ENCODE measurements around the gene LINGO3. TPM values are rescaled to one million over a fixed set of nuclear protein-coding genes. Genes with fewer than 3 reads are reported as not detected.

LINGO3 gene
- total RNA-seq, 1 donor from 2014 or later: 0.82 TPM

GRCh38 chr19:2309734-2310362 is 1.9 kb upstream of the LINGO3 start:
- FAIRE-seq (no peak), DNase-seq (ENCODE audit: low spot score in 2 of 2) (peak in 1 of 2 donors; percentile 59)

GRCh38 chr19:2307518-2308012 is 389 bp downstream of the LINGO3 start:
- DNase-seq (ENCODE audit: low spot score in 2 of 2): no peak
- FAIRE-seq: no peak

GRCh38 chr19:2306971-2307370 is 983 bp downstream of the LINGO3 start:
- no peak for FAIRE-seq
- no peak for DNase-seq (ENCODE audit: low spot score in 2 of 2)

- DNase-seq (ENCODE audit: low spot score in 2 of 2) (no peak), FAIRE-seq (no peak)
Measured at GRCh38 chr19:2306281-2306806, 1.6 kb downstream of the LINGO3 start.

GRCh38 chr19:2305452-2306280 is 2.3 kb downstream of the LINGO3 start:
- FAIRE-seq (no peak), DNase-seq (ENCODE audit: low spot score in 2 of 2) (no peak)

GRCh38 chr19:2303211-2303798 is 4.6 kb downstream of the LINGO3 start:
- FAIRE-seq: no peak
- DNase-seq (ENCODE audit: low spot score in 2 of 2): no peak

- DNase-seq (ENCODE audit: low spot score in 2 of 2) (peak; percentile 54 to 80), FAIRE-seq (no peak)
Measured at GRCh38 chr19:2302319-2303210, 5.4 kb downstream of the LINGO3 start.

GRCh38 chr19:2300533-2300932 is 7.4 kb downstream of the LINGO3 start:
- FAIRE-seq (no peak), DNase-seq (ENCODE audit: low spot score in 2 of 2) (no peak)

- DNase-seq (ENCODE audit: low spot score in 2 of 2) (no peak), FAIRE-seq (no peak)
Measured at GRCh38 chr19:2296141-2296540, 11.8 kb downstream of the LINGO3 start.

- FAIRE-seq: no peak
- peak; percentile 59 to 75 for DNase-seq (ENCODE audit: low spot score in 2 of 2)
Measured at GRCh38 chr19:2294687-2295335, 13.1 kb downstream of the LINGO3 start.

GRCh38 chr19:2291185-2291751 is 16.7 kb downstream of the LINGO3 start:
- DNase-seq (ENCODE audit: low spot score in 2 of 2) (peak in 1 of 2 donors; percentile 54), FAIRE-seq (no peak)

- FAIRE-seq: no peak
- DNase-seq (ENCODE audit: low spot score in 2 of 2): no peak
Measured at GRCh38 chr19:2290441-2291184, 17.3 kb downstream of the LINGO3 start.

- peak in 1 of 2 donors; percentile 57 for DNase-seq (ENCODE audit: low spot score in 2 of 2)
- no peak for FAIRE-seq
Measured at GRCh38 chr19:2289714-2290435, 18.1 kb downstream of the LINGO3 start.

- DNase-seq (ENCODE audit: low spot score in 2 of 2): no peak
- FAIRE-seq: no peak
Measured at GRCh38 chr19:2288818-2289713, 18.9 kb downstream of the LINGO3 start.

GRCh38 chr19:2288338-2288817 is 19.6 kb downstream of the LINGO3 start:
- no peak for FAIRE-seq
- DNase-seq (ENCODE audit: low spot score in 2 of 2): no peak

GRCh38 chr19:2287585-2288337 is 20.2 kb downstream of the LINGO3 start:
- FAIRE-seq (no peak), DNase-seq (ENCODE audit: low spot score in 2 of 2) (no peak)
